PC-3 (cell line): ENCODE measurements around the gene EPHA7. TPM values are rescaled to one million over a fixed set of nuclear protein-coding genes. Genes with fewer than 3 reads are reported as not detected.

Experiments used
- ATAC-seq: fragments of 200-7000 bp; cut with Tn5 transposase; 2 replicates; pipeline ENCODE4 v1.9.1; 2020; ENCODE audit warnings: mild to moderate bottlenecking, moderate library complexity
- Bru-seq: library from RNA; stranded (reverse); fragments of 400-500 nt; gene quantifications from one replicate; lab custom pipeline; 2021; lab: Mats Ljungman, UMichigan
- BruChase-seq, 2 experiments: library from RNA; stranded (reverse); fragments of 400-500 nt; gene quantifications; one replicate each; lab custom pipeline; 2021; lab: Mats Ljungman, UMichigan
- BruUV-seq: library from RNA; stranded (reverse); fragments of 400-500 nt; replicated peaks from 2 replicates; lab custom pipeline; 2021; lab: Mats Ljungman, UMichigan
- CTCF ChIA-PET: fragments of 300-600 bp; sonication (Branson Sonifier 250); formaldehyde crosslinking; loops from one replicate; lab custom pipeline; 2022; ENCODE audit warnings: antibody characterized with exemption; lab: Charles Lee
- POLR2A ChIA-PET: fragments of 300-600 bp; sonication (Branson Sonifier 250); formaldehyde crosslinking; loops from one replicate; lab custom pipeline; 2022; ENCODE audit warnings: antibody characterized with exemption; ENCODE audit not compliant: unreplicated experiment; lab: Charles Lee
- DNase-seq: peaks from one replicate; pipeline ENCODE4 v3.0.0-alpha.2; 2015
- H2AFZ ChIP-seq: fragments of 300-600 bp; sonication (generic); 2 replicates; pipeline ENCODE4 v1.6.0; 2016; ENCODE audit warnings: antibody characterized with exemption, low read length
- H3F3A ChIP-seq: fragments of 300-600 bp; sonication (generic); one replicate; pipeline ENCODE4 v1.6.0; 2017; ENCODE audit warnings: antibody characterized with exemption, low read length, control low read depth, mild to moderate bottlenecking; ENCODE audit not compliant: unreplicated experiment
- H3K27ac ChIP-seq: fragments of 300-600 bp; sonication (generic); 2 replicates; pipeline ENCODE4 v1.5.1; 2016; ENCODE audit warnings: mild to moderate bottlenecking, low read length
- H3K27me3 ChIP-seq: fragments of 300-600 bp; sonication (generic); 2 replicates; pipeline ENCODE4 v1.6.1; 2016; ENCODE audit warnings: low read length, mixed read lengths
- H3K36me3 ChIP-seq: fragments of 300-600 bp; sonication (generic); 2 replicates; pipeline ENCODE4 v1.6.1; 2016; ENCODE audit warnings: low read depth, mixed run types, low read length, mixed read lengths
- H3K4me1 ChIP-seq: fragments of 300-600 bp; sonication (generic); 2 replicates; pipeline ENCODE4 v1.5.1; 2016; ENCODE audit warnings: low read length; ENCODE audit not compliant: insufficient read depth
- H3K4me2 ChIP-seq: fragments of 300-600 bp; sonication (generic); 2 replicates; pipeline ENCODE4 v1.6.0; 2016; ENCODE audit warnings: low read length
- H3K4me3 ChIP-seq: fragments of 300-600 bp; sonication (generic); 2 replicates; pipeline ENCODE4 v1.5.1; 2016; ENCODE audit warnings: mild to moderate bottlenecking, low read length, mixed read lengths
- H3K79me2 ChIP-seq: fragments of 300-600 bp; sonication (generic); 2 replicates; pipeline ENCODE4 v1.6.1; 2017; ENCODE audit warnings: low read length, mixed read lengths
- H3K9ac ChIP-seq: fragments of 300-600 bp; sonication (generic); 2 replicates; pipeline ENCODE4 v1.6.0; 2016; ENCODE audit warnings: mild to moderate bottlenecking, low read length
- H3K9me2 ChIP-seq: fragments of 300-600 bp; sonication (generic); replicated peaks from 2 replicates; pipeline ENCODE4 v1.6.1; 2016; ENCODE audit warnings: mixed run types, low read length, mixed read lengths
- H3K9me3 ChIP-seq: fragments of 300-600 bp; sonication (generic); 2 replicates; pipeline ENCODE4 v1.6.1; 2016; ENCODE audit warnings: low read length, mixed read lengths
- H4K20me1 ChIP-seq: fragments of 300-600 bp; sonication (generic); 2 replicates; pipeline ENCODE4 v1.6.1; 2016; ENCODE audit warnings: low read length, mixed read lengths
- EZH2 ChIP-seq: fragments of 300-600 bp; sonication (generic); IDR thresholded peaks from one replicate; pipeline ENCODE4 v1.6.1; 2017; ENCODE audit warnings: antibody characterized with exemption, mild to moderate bottlenecking, low read length; ENCODE audit not compliant: unreplicated experiment
- EZH2phosphoT487 ChIP-seq: fragments of 300-600 bp; sonication (generic); IDR thresholded peaks from 2 replicates; pipeline ENCODE4 v1.6.1; 2018; ENCODE audit warnings: mild to moderate bottlenecking, antibody characterized with exemption, low read length, borderline replicate concordance
- intact Hi-C: fragments of 100-400 bp; cut with micrococcal nuclease; formaldehyde crosslinking; loops from 2 replicates; pipeline ENCODE4 v1.9.0; 2023
- long read RNA-seq: library from polyadenylated mRNA; unstranded; transcript quantifications from one replicate; pipeline ENCODE4 v2.0.0, GENCODE V29; 2021; ENCODE audit not compliant: unreplicated experiment
- total RNA-seq: library from RNA; depleted of rRNA; stranded (reverse); fragments of >200 nt; gene quantifications from 2 replicates; pipeline ENCODE4 v1.2.3, GENCODE V29; 2014; rRNA removed
- TF ChIP-seq, protein P1 (sequence below): fragments of 300-600 bp; sonication (generic); conservative IDR thresholded peaks from 2 replicates; pipeline ENCODE4 v1.5.1; 2017; ENCODE audit warnings: antibody characterized with exemption, low read depth, mild to moderate bottlenecking, low read length

EPHA7 gene
- total RNA-seq, result 0.52 and 1.4 TPM in 2 replicates
- Bru-seq, nascent RNA, result percentile 42 among the genes with signal in this experiment
- percentile 31 among the genes with signal in this experiment for BruChase-seq, experiment 1, labeled RNA remaining after a 6-hour chase
- BruChase-seq, experiment 2, labeled RNA remaining after a 2-hour chase, result percentile 36 among the genes with signal in this experiment
- long read RNA-seq, full-length matches to known transcripts, result 2 of 5 reads
- long read RNA-seq, partial matches to known transcripts, result 1 of 5 reads
- long read RNA-seq, other reads (novel, unspliced or antisense), result 2 of 5 reads

DNA sequence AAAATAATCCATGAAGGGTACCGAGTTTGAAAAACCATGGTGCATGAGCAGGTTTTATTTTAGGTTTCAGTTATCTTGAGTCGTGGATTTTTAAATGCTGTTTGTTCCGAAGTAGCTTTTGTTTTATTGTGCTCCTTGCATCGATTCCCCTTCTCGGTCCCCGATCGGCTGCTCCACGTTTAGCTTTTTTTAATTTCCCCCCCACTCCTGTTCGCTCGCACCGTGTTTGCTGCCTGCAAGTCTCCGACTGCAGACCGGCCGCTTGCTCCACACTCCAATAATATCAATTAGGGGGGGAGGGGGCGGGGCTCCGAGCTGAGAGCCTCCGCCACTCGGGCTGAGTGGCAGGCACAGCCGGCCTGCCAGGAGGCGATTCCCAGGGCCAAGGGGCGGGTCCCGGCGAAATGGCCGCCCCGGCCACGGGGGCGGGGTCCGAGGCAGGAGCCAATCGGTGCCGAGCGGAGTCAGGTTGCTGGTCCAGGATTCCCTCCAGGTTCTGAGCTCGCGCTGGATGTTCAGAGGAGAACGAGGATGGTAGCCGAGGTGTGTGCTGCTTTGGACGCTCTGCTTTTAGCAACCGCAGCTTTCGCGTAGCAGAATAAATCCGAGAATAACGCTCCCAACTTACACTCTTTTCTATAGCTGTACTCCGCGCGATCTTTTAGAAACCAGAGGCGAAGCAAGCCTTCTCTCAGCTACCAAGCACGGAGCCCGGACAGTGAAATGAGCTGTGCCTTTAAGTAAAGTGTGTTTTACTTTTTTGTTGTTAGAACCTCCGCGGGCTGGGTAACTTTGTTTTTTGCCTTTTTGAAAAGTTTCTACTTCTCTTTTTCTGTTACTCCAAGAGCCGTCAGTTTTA is at the start of gene EPHA7:
EPHA7 (minus strand) TSS at position 256 of the 859 bp plus-strand sequence; CDS start at position 38, 218 bp downstream.
- DNase-seq, result peak; percentile 93
- no peaks in the 10 kb centered on the region for H3K9me3 ChIP-seq
- peak; percentile 75 for ATAC-seq
- 0 out of 2 replicates have a peak, but pooled peaks cover 2% of the 10 kb centered on the region for H3K4me1 ChIP-seq
- POLR2A ChIA-PET, result interaction anchor here (0.6 to 0.7 kb wide), 4 partner anchors 49 to 656 kb away, joined by 3 to 7 read pairs (median 4); no protein-coding TSS in a partner anchor
- H4K20me1 ChIP-seq, result no peaks in the 10 kb centered on the region
- no peak for TF ChIP-seq EZH2
- BruUV-seq, result TSS peak; percentile 72
- peak within 1 kb of the TSS; percentile 97 for H3K4me2 ChIP-seq
- H3K9me2 ChIP-seq, result no peaks in the 10 kb centered on the region
- no peaks in the 10 kb centered on the region for H3K79me2 ChIP-seq
- H3K27me3 ChIP-seq, result peaks cover 49% of the 10 kb centered on the region
- H3K9ac ChIP-seq, result peak within 1 kb of the TSS; percentile 50
- CTCF ChIA-PET, result interaction anchor here (0.5 to 0.6 kb wide), 2 partner anchors 62 to 527 kb away, joined by 3 to 6 read pairs; no protein-coding TSS in a partner anchor
- peak within 1 kb of the TSS; percentile 14; the same call in 1 of the 2 replicates for H3K27ac ChIP-seq
- no peaks in the 10 kb centered on the region for H3F3A ChIP-seq
- no peaks in the 10 kb centered on the region for H3K36me3 ChIP-seq
- intact Hi-C loops, result loop anchor here (2.0 to 5.0 kb wide), 4 partner anchors 72 to 237 kb away; no protein-coding TSS in a partner anchor
- H2AFZ ChIP-seq, result peak within 1 kb of the TSS; percentile 86
- H3K4me3 ChIP-seq, result peak within 1 kb of the TSS; percentile 81

- H3K9me2 ChIP-seq, result no peaks in the 10 kb centered on the region
- ChIA-PET POLR2A (interaction anchor here (0.6 kb wide), 2 partner anchors 19 to 49 kb away, joined by 4 to 7 read pairs; partner anchors contain the start of gene EPHA7), CTCF (no interaction called here)
- H3K27ac ChIP-seq, result peak overlapping the region; percentile 40
- no peak overlapping the region for H3K4me3 ChIP-seq
- 0 out of 2 replicates have a peak overlapping the region, but pooled peaks have one; percentile 28 for H3K4me2 ChIP-seq
- TF ChIP-seq, protein P1, sequence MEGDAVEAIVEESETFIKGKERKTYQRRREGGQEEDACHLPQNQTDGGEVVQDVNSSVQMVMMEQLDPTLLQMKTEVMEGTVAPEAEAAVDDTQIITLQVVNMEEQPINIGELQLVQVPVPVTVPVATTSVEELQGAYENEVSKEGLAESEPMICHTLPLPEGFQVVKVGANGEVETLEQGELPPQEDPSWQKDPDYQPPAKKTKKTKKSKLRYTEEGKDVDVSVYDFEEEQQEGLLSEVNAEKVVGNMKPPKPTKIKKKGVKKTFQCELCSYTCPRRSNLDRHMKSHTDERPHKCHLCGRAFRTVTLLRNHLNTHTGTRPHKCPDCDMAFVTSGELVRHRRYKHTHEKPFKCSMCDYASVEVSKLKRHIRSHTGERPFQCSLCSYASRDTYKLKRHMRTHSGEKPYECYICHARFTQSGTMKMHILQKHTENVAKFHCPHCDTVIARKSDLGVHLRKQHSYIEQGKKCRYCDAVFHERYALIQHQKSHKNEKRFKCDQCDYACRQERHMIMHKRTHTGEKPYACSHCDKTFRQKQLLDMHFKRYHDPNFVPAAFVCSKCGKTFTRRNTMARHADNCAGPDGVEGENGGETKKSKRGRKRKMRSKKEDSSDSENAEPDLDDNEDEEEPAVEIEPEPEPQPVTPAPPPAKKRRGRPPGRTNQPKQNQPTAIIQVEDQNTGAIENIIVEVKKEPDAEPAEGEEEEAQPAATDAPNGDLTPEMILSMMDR, result no peak
- TF ChIP-seq EZH2phosphoT487 (no peak), EZH2 (no peak)
- no peak overlapping the region for H2AFZ ChIP-seq
- no peaks in the 10 kb centered on the region for H4K20me1 ChIP-seq
- ATAC-seq, result peak; percentile 49
- no peaks in the 10 kb centered on the region for H3K27me3 ChIP-seq
- peak overlapping the region; percentile 25 for H3K9ac ChIP-seq
- no peaks in the 10 kb centered on the region for H3F3A ChIP-seq
- peak; percentile 62 for DNase-seq
- H3K79me2 ChIP-seq, result no peaks in the 10 kb centered on the region
- BruUV-seq, result no TSS peak
- H3K4me1 ChIP-seq, result peaks cover 9% of the 10 kb centered on the region; the same call in 1 of the 2 replicates
- no peaks in the 10 kb centered on the region for H3K9me3 ChIP-seq
- no peaks in the 10 kb centered on the region for H3K36me3 ChIP-seq
- intact Hi-C loops, result loop anchor here (10.0 kb wide), 1 partner anchor 117 kb away; no protein-coding TSS in a partner anchor
Measured at GRCh38 chr6:93468291-93468690, 48.9 kb upstream of the EPHA7 start.

GRCh38 chr6:93454533-93454932 is 35.2 kb upstream of the EPHA7 start:
- Histone ChIP-seq H3K27me3 (no peaks in the 10 kb centered on the region), H3K9me2 (no peaks in the 10 kb centered on the region), H3K36me3 (no peaks in the 10 kb centered on the region), H3K9me3 (no peaks in the 10 kb centered on the region), H3K4me3 (no peak overlapping the region), H3K9ac (no peak overlapping the region), H3K4me1 (no peaks in the 10 kb centered on the region), H3K4me2 (no peak overlapping the region), H4K20me1 (no peaks in the 10 kb centered on the region), H3K79me2 (no peaks in the 10 kb centered on the region), H3K27ac (no peak overlapping the region), H3F3A (no peaks in the 10 kb centered on the region), H2AFZ (no peak overlapping the region)
- POLR2A ChIA-PET, result no interaction called here
- DNase-seq (no peak), ATAC-seq (no peak)
- BruUV-seq, result no TSS peak
- no peak for TF ChIP-seq EZH2
- TF ChIP-seq, protein P1, result no peak
- TF ChIP-seq EZH2phosphoT487, result no peak
- CTCF ChIA-PET, result no interaction called here
- intact Hi-C loops, result no loop called here
